PFSK-1 (cell line): ENCODE measurements around the gene SLC22A23.

Source experiments
- FOXP2 ChIP-seq: optimal IDR thresholded peaks from 2 replicates; pipeline ENCODE3; 2011; ENCODE audit warnings: borderline replicate concordance, control low read depth, inconsistent platforms; ENCODE audit not compliant: insufficient read depth; ENCODE audit errors: extremely low read length, extremely low read depth
- POLR2AphosphoS5 ChIP-seq: IDR thresholded peaks from 2 replicates; pipeline ENCODE4 v1.6.1; 2012; ENCODE audit warnings: low read depth, mild to moderate bottlenecking, control low read depth, low read length, moderate library complexity
- SIN3A ChIP-seq: IDR thresholded peaks from 2 replicates; pipeline ENCODE4 v1.6.1; 2012; ENCODE audit warnings: mild to moderate bottlenecking, low read length, moderate library complexity, borderline replicate concordance; ENCODE audit not compliant: insufficient read depth
- TAF1 ChIP-seq: IDR thresholded peaks from 2 replicates; pipeline ENCODE4 v1.6.1; 2012; ENCODE audit warnings: low read length, control low read depth, borderline replicate concordance; ENCODE audit not compliant: insufficient read depth
- TF ChIP-seq, protein P1 (sequence below), 2 experiments: IDR thresholded peaks; 2 replicates each; pipeline versions ENCODE4 v1.6.1 to v1.8.0; 2011 to 2012; ENCODE audit warnings: low read depth in 2 of 2, low read length in 2 of 2, control low read depth in 1 of 2, inconsistent platforms in 1 of 2, mild to moderate bottlenecking in 1 of 2, moderate library complexity in 1 of 2; ENCODE audit not compliant: insufficient read depth in 1 of 2

Gene SLC22A23

DNA sequence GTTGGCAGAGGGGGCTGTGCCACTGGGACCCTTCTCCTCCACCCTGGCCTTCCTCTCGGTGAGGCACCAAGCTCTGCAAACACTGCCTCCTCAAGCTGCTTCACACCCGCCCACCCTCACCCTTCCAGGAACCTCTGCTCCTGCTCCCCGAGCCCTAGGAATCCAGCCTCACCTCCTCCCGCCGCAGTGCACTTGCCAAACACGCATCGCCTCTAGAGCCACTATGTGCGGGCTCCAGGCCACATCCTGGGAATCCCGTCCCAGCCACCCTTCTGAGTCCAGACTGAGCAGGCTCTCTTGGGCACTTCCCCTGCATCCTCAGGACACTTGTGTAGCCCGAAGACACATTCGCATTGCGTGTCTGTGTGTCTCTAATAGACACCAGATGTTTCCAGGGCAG is 179.6 kb downstream of the SLC22A23 start:
- TF ChIP-seq SIN3A (no peak), POLR2AphosphoS5 (no peak), FOXP2 (no peak), TAF1 (no peak)
- TF ChIP-seq, protein P1, sequence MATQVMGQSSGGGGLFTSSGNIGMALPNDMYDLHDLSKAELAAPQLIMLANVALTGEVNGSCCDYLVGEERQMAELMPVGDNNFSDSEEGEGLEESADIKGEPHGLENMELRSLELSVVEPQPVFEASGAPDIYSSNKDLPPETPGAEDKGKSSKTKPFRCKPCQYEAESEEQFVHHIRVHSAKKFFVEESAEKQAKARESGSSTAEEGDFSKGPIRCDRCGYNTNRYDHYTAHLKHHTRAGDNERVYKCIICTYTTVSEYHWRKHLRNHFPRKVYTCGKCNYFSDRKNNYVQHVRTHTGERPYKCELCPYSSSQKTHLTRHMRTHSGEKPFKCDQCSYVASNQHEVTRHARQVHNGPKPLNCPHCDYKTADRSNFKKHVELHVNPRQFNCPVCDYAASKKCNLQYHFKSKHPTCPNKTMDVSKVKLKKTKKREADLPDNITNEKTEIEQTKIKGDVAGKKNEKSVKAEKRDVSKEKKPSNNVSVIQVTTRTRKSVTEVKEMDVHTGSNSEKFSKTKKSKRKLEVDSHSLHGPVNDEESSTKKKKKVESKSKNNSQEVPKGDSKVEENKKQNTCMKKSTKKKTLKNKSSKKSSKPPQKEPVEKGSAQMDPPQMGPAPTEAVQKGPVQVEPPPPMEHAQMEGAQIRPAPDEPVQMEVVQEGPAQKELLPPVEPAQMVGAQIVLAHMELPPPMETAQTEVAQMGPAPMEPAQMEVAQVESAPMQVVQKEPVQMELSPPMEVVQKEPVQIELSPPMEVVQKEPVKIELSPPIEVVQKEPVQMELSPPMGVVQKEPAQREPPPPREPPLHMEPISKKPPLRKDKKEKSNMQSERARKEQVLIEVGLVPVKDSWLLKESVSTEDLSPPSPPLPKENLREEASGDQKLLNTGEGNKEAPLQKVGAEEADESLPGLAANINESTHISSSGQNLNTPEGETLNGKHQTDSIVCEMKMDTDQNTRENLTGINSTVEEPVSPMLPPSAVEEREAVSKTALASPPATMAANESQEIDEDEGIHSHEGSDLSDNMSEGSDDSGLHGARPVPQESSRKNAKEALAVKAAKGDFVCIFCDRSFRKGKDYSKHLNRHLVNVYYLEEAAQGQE (IDR thresholded peaks at IDR 0.05; ENCODE audit: insufficient read depth in 1 of 2, low read depth in 2 of 2, low read length in 2 of 2): no peak

DNA sequence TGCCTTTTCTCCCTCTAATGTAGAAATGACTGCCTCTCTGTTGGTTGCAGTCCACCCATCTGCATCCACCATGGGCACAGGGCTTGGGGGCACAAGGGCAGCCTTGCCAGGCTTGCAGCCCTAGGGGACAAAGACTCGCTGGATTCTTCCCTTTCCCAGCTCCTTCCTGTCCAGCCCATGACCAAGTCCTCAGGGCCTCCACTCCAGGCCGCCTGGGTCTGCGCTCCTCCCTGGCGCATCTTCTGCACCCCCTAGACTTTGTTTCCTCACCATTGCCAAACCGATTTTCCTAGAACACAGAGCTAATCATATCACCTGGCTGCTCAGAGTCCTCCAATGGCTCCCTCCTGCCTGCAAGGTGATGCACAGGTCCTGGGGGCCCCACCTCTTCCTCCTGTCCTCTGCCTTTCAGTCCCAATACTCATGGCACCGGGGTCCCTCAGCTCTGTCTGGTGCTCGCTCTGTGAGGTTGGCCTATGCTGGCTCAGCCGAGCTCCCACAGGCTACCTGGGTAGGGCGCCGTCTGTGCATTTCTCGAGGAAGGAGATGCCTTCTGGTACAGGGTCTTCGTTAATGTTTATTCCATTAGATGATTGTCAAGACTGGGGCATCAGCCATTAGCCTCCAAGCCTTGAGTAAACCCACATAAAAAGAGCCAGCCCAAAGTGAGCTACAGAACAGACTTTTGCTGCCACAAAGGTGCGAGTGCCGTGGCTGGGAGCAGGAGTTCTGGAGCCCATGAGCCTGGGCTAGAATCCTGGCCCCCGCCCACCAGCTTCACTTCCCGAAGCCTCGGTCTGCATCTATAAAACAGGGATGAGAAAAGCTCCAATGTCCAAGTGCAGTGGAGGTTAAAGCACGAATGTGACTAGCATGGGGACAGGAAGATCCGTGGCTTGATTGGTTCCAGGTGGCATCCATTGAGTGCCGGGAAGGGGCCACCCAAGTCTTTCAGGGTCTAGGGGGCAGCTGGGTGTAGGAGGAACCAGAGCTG is 180.4 kb downstream of the SLC22A23 start:
- TF ChIP-seq FOXP2 (no peak), TAF1 (no peak), POLR2AphosphoS5 (no peak), SIN3A (no peak)
- TF ChIP-seq, protein P1 (IDR thresholded peaks at IDR 0.05; ENCODE audit: insufficient read depth in 1 of 2, low read depth in 2 of 2, low read length in 2 of 2): no peak

DNA sequence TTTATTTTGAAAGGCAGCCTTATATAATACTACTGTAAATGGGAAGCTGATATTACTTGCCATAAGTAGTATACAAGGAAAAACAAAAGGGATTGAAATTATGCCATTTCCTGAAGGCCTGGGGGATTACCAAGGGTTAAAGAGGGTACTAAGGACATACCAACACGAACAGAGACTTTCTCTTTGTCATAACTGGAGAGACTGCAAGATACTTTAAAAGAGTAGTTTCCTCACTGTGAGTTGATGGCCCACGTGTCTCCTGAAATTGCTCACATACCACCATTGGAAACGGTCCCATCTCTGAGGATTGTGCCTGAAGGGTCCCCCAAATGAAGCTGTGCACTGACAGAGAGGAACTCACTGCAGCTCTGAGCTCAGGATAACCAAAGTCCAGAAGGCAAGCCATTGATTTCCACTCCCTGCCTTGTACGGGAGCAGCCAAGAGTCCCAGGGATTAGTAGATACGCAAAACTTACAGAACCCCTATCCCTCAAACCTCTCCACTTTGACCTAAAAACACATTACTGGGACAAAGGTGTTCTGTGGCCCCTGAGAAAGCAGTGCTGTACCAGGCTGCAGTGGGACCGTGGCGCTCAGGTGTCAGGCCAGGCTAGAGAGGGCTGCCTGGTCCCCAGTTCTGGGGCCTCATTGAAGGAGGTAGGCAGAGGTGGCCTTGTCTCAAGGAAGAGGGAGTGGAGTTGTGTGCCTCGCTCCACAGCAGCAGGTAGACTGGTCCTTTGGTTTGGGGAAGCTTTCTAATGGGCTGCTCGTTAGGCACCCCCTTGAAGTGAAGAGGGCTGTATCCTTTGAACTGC is 182.9 kb downstream of the SLC22A23 start:
- no peak for TF ChIP-seq TAF1
- TF ChIP-seq POLR2AphosphoS5: 0 out of 2 replicates have a peak, but pooled peaks have one; percentile 15

DNA sequence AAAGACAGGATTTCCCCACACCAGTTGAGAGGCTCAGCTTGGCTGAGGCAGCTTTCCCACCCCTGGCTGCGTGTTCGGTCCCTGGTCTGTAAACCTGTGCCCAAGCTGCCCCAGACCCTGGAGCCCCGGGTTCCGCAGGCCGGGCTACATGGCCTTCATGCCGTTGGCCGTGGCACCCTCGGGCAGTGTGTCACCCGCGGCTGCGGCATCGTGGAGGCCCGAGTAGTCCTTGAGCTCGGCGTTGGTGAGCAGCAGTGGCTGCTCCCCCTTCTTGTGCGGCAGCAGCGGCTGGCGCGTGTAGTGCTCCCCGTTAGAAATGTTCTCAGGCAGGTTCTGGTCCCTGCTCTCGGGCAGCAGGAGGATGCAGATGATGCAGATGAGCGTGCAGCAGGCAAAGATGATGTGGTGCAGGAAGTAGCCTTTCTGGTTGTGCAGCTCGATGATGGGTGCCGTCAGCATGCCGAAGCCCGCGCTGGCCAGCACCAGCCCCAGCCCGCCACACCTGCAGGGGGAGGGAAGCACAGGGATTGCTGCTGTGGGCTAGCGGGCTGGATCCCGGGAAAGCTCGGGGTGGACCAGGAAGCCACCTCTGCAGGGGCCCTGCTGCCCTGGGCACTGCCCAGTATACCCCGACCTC is 183.8 kb downstream of the SLC22A23 start:
- no peak for TF ChIP-seq FOXP2
- TF ChIP-seq, protein P1 (IDR thresholded peaks at IDR 0.05; ENCODE audit: insufficient read depth in 1 of 2, low read depth in 2 of 2, low read length in 2 of 2): no peak
- TF ChIP-seq SIN3A: no peak
- TF ChIP-seq TAF1: no peak
- 0 out of 2 replicates have a peak, but pooled peaks have one; percentile 18 for TF ChIP-seq POLR2AphosphoS5

DNA sequence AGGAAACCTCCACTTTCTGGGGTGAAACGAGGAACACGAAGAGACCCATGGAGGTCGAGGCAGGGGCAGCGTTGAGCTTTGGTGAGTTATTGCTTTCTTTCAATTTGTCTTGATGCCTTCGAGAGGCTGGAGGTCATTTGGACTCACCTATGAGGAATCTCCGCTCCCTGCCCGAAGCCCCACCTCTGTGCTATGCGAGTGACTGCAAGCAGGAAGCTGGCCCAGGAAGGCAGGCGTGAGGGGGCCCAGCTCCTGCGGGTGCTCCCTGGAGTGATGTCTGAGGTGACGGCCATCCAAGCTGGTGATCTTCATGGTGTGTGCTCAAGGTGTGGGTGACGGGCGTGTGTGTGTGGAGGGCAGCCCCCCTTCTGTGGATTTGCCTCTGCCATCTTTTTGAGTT is 185.1 kb downstream of the SLC22A23 start:
- TF ChIP-seq FOXP2 (no peak), POLR2AphosphoS5 (no peak), TAF1 (no peak), SIN3A (no peak)
- TF ChIP-seq, protein P1 (IDR thresholded peaks at IDR 0.05; ENCODE audit: insufficient read depth in 1 of 2, low read depth in 2 of 2, low read length in 2 of 2): no peak
